GM21423 (cell line): ENCODE measurements around the gene UBC.
A peak's percentile ranks its signal among the peaks of the same experiment; 100 is the strongest.

Experiments
- ATAC-seq: cut with Tn5 transposase; IDR thresholded peaks from one replicate; pipeline ENCODE4 v1.9.1; 2021; ENCODE audit warnings: mild to moderate bottlenecking, moderate library complexity; ENCODE audit not compliant: unreplicated experiment

Gene UBC

DNA sequence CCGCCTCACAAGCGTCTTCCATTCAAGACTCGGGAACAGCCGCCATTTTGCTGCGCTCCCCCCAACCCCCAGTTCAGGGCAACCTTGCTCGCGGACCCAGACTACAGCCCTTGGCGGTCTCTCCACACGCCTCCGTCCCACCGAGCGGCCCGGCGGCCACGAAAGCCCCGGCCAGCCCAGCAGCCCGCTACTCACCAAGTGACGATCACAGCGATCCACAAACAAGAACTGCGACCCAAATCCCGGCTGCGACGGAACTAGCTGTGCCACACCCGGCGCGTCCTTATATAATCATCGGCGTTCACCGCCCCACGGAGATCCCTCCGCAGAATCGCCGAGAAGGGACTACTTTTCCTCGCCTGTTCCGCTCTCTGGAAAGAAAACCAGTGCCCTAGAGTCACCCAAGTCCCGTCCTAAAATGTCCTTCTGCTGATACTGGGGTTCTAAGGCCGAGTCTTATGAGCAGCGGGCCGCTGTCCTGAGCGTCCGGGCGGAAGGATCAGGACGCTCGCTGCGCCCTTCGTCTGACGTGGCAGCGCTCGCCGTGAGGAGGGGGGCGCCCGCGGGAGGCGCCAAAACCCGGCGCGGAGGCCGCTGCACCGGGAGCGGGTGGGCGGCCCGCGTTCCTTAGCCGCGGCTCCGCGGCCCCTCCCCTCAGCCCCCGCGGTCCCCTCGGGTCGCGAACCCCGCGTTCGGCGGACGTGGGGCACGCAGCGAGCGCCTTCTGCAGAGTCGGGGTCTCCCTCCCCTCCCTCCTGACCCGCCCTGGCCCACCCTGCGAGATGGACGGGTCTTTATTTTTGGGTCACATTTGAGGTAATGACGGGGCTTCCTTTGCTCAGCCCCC is at the start of gene UBC:
TSS of gene UBC (minus strand) at position 259 of the 847 bp plus-strand sequence. CDS start 879 bp downstream, outside the sequence.
- peak; percentile 33 for ATAC-seq

DNA sequence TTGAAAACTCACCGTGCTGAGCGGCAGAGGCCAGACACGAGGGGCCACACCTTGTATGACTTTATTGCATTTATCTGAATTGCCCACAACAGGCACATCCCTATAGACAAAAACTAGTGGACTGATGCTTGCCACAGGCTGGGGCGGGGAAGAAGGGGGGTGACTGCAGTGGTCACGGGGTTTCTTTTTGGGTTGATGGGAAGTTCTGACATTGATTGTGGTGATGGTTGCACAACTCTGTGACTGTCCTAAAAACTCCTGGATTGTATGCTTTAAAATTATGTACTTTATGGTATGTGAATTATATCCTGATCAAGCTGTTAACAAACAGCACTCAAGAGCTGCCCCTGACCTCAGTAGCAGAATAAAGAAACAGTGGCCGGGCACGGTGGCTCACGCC is 48.8 kb upstream of the UBC start:
- no peak for ATAC-seq

DNA sequence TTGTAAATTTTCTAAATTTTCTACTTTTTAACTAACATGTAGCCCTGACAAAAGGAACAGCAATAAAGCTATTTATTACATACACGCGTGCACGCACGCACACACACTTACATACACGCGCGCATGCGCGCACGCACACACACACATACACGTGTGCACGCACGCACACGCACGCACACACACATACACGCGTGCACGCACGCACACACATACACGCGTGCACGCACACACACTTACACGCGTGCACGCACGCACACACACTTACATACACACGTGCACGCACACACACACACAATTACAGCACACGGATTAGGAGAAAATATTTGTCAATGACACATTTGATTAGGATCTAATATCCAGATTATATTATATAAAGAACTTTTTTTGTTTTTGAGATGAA is 46.6 kb upstream of the UBC start:
- ATAC-seq, result no peak

DNA sequence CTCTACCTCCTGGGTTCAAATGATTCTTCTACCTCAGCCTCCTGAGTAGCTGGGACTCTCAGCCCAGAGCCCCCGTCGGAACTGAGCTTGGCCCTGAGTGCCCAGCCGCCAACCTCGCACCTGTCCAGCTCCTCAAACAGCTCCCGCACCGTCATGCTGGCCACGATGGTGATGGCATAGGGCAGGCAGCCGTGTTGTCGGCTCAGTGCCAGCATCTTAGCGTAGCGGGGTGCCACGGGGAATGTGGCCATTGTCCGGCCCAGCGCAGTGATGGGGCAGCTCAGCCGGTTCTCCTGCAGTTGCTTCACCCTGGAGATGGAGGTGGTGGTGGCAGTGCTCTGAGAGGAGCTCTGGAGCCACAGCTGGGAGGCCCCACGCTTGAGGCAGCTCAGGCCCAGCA is 42.1 kb upstream of the UBC start:
- no peak for ATAC-seq

DNA sequence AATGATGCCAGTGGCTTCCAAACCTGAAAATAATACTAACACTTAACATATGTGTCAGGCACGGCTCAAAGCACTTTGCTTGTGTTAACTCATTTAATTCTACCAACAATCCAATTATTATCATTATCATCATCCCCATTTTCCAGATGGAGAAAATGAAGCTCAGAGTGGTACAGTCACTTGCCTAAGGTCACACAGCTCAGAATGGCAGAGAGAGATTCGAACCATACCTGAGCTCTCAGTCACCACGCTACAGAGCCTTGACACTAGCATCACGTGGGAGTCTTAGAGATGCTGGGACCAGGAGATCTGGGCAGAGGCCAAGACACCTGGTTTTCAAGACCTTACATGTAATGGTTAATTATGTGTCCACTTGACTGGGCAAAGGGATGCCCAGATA is 40.3 kb upstream of the UBC start:
- ATAC-seq, result no peak

DNA sequence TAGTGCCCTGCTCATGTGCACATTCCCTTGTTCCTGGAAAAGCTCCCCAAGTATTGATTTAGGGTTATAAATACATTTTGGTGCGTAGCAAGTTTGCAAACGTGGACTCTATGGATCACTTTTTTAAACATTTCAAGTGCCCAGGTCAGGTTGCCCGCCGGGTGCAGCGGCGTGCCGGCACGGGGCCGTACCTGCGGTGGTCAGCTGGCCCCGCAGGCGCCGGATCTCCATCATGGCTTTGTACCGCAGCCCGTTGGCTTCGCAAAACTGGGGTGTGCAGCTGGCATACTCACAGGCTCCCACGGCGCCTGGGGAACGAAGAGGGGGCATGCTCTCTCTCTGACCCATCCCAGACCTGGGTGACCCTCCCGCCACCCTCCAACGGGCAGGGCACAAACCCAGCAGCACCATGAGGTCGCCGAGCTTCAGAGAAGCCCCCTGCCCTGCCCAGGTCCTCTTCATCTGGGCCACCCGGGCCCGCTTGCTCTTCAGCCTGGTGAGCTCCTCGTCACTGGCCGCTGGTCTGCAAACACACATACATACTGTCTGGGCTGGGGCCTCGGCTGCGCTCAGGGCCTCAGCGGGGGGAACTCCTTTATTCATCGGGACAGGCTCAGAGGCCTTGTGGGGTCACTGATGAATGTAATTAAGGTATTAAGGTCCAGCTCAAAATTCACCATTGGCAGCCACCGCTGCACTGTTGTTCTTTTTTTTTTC is 39.4 kb upstream of the UBC start:
- ATAC-seq, result no peak

DNA sequence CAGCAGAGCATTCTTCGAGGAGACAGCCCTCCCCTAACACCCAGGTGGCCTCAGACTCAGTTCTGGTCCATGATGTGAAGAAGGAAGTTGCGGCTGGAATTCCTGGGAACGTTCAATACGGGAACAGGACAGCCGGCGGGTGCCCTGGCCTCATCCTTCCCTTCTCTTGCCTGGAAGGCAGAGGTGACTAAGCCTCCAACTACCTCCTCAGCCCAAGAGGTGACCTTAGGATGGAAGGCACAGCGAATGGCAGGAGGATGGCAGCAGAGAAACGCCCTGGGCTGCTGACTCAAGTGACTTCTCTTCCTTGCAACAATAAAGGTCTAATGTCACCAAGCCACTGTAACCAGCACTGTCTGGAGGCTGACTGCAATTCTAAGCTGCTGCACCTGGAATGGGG is 38.4 kb upstream of the UBC start:
- ATAC-seq, result no peak

DNA sequence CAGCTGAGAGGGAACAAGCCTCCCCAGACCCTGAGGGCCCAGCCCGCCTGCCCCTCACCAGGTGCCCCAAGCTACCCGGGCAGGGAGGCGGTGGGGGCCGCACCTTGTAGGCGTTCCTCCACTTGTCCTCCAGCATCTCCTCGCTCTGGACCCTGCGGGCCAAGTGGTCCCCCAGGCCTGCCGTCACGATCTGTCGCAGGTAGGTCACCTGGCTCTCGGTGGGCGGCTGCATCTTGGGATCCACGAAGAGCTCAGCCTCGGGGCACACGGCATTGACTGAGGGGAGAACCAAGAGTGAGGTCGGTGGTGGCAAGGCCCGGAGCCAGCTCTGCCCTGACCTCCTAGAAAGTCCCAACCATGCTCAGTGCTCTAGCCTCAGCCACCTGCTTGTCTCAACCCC is 37.8 kb upstream of the UBC start:
- no peak for ATAC-seq

DNA sequence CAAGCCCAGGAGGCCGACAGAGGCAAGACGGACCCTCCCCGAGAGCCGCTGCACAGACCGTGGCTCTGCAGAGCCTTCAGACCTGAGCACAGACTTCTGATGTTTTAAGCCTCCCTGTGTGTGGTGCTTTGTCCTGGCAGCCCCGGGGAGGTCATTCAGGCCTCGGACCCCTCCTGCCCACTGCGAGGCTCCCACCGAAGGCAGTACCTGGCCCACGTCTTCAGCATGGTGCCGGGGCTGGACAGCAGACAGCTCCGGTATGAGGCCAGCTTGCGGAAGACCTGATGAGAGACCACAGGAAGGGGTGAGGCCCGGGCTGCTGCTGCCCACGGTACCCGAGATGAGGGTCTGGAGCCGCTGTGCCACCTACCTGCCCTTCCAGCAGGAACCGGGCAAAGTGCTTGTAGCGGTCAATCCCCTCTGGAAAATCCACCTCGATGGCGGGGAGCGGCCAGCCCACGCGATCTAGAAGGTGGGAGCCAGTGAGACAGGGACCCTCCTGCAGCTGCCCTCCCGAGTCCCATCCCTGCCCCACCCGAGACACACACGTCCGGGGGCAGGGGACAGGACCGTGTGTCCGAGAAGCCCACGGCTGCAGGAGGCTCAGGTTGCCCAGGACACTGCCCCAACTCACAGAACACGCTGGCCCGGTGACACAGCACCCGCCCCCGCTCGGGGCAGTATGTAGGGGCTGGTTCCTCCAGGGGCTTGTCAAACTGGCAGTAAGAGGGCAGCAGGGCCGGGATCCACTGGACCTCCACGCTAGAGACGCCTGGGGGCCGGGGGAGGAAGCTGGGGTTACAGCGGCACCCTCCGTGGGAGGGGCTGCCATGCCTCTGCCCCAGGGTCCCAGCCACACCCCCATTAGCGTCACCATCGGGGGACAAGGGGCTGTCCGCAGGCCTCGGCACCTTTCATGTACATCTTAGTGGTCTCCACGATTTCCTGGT is 35.6 kb upstream of the UBC start:
- ATAC-seq, result no peak

DNA sequence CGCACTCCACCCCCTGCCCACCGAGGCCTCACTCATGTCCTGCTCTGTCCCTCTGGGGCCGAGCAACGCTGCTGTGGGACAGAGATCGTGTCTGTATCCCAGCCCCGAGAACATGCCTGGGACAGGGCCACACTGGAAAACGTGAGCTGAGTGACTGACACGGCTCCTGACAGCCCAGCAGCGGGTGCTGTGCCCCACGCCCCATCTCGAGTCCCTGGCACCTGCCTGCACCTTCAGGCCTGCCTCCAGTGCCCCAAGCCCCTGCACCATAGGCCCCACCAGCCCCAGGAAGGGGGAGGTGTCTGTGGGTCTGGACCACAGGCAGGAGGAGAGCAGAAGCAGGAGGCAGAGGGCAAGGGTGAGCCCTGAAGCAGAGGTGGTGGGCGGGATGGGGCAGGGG is 34.6 kb upstream of the UBC start:
- ATAC-seq, result no peak

DNA sequence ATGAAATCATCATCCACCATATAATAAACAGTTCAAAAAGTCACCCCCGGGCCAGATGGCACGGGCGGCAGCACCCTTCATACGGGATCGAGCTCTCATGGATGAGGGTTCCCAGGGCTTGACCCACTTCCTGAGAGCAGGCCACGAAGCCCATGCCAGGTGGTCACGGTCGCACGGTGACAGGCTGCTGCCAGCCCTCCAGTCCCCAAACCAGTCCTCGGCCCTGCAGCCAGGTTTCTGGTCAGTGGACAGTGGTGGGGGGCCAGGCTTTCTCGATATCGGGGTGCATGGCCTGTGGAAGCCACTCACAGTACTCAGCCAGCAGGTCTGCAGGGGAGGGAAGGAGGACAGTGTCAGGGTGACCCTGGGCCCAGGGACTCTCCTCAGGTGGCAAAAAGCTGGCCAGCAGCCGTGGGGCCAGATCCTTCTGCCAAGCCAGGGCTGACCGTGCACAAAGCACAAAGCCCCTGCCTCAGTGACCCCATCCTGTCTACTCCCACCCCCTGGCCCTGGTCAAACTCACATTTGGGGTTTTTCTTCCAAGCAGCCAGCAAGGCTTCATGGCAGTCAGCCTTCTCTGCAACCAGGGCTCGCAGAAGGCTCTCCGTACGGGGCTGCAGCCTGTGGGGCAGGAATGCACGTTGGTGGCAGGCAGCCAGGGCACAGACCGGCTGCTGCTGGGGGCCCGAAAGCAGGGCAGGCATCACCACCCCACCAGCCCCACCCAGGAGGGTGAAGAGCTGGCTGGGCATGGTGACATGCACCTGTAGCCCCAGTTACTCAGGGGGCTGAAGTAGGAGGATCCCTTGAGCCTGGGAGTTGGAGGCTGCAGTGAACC is 33.3 kb upstream of the UBC start:
- ATAC-seq, result no peak

DNA sequence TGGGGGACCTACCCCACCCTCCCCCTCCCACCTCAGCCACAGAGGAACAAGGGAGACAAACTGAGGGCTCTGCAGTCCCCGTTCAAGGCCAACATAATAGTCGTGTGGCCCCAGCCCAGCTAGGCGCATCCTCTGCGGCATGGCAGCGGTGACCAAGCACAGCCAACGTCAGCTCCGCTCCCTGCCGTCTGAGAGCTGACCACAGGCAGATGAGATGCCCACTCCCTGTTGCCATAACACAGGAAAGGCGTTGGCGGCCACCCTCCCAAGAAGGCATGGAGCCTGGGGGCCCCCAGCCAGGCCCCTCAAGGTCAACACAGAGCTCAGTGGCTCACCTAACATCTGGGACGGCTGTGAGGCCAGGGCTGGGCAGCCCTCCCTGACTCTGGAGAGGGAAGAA is 32.6 kb upstream of the UBC start:
- no peak for ATAC-seq

DNA sequence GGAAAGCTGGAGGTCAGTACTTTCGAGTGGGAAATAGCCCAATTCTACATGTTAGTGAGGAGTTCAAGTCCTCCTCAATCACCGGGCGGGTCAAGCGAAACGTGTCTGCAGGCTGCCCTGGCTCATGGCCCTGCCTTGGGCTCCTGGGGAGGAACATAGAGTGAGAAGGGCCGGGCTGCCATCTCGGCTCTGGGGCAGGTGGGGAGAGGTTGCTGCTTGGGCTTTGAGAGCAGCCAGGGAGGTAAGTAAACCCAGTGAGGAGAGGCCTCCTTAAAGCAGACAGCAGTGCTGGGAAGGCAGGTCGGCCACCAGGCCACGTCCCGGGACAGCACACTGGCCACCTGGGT is 32.0 kb upstream of the UBC start:
- ATAC-seq, result no peak

DNA sequence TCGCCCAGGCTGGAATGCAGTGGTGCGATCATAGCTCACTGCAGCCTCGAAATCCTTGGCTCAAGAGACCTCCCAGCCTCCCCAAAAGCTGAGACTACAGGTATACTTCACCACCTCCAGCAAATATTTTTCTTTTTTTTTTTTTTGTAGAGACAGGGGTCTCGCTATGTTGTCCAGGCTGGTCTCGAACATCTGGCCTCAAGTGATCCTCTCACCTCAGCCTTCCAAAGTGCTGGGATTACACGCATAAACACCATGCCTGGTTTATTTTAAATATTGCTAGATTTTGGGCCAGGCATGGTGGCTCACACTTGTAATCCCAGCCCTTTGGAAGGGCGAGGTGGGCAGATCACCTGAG is 26.7 kb upstream of the UBC start:
- no peak for ATAC-seq

DNA sequence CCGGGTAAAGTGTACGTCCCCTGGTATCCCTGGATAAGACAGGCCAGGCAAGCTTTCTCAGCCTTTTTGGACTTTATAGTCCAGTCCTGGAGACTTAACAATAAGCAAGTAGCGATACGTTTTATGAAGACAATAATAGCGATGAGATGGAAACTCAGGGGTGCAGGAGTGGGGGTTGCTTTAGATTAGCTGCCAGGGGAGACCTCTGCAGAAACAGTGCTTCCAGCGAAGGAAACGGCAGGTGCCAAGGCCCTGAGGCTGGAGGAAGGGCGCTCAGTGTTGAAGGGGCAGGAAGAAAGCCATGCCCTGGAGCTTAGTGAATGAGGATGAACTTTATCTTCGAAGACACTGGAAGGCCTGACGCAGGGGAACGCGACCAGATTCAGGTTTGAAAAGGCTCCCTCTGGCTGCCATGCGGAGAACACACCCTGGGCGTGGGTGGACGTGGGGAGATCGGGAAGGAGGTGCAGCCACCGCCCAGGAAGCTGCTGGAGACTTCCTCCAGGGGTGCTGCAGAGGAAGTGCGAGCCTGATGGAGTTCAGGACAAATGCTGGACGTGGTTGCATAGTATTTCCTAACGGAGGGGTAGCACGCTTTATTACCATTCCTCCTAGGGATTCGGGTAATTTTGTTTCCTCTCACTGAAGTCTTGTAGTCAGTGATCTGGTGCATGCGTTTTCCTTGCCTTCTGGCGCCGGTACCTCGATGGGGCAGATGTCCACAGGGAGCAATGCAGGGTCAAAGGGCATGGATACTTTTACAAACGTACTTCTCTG is 26.1 kb upstream of the UBC start:
- ATAC-seq, result peak; percentile 40

DNA sequence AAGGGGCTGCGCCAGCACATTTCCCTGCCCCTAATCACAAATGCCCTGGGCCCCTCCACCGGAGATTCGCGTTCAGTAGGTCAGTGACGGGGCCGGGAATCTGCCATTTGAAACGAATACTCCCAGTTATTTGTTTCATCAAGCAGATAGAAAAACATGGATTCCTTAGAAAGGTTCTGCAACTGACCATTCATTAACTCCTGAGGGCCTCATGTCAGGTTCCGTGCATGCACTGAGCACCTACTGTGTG is 25.6 kb upstream of the UBC start:
- ATAC-seq, result no peak

DNA sequence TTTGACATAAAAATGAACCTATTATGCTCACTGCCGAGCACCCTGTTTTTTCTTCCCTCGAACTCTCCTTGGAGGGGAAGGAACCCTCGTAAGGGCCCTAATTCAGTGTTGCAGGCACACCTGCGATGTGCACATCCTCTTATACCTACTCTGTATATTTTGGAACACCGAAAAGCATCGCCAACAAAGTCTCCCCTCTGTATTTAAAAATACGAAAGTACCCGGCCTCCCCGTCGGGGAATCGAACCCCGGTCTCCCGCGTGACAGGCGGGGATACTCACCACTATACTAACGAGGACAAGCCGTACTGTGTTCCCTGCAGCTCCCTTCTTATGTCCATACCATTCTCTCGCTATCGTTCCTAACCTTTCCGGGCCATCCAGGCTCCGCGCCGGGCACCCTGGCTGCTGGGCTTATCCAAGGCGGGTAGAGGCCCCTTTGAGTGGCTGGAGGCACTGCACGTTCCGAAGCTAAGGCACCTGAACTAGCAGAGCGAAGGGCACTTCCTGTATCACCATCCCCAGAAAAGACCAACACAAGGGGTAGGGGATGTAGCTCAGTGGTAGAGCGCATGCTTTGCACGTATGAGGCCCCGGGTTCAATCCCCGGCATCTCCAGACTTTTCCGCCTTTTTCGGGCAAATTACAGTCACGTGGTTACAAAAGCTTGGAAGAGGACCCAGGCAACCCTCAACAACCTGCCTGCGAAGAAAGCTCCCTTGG is 25.1 kb upstream of the UBC start:
- peak; percentile 55 for ATAC-seq

DNA sequence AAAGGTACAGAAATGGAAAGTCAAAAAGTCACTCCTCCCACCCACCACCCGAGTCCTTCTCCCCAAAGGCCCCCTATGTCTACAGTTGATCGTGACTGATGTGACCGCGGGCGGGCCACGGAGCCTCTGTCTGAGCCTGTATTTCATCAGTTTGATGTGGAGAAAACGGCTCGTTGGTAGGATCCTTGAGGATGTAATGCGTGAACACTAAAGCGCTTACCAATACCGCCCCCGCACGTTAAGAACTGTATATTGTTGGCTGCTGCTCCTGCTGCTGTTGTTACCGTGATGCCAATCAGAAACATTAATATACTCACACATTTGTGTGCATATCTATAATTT is 24.6 kb upstream of the UBC start:
- ATAC-seq, result peak; percentile 21

DNA sequence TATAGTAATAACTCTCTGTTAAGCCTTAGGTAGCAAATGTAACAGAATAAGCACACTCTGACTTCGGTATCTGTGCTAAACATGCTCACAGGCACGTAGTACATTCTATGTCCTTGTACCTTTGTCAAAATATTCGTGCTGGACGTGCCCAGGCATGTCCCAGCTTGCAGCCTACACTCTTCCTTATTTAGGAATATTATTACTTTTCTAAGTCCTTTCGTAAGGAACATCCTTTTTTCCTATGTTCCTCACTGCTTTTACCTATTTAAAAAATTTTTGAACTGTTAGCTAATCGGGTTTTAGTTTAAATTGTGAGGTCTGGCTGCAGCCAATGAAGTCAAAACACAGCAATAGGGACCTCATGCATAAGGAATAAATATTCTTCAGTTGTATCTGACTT is 24.1 kb upstream of the UBC start:
- no peak for ATAC-seq

DNA sequence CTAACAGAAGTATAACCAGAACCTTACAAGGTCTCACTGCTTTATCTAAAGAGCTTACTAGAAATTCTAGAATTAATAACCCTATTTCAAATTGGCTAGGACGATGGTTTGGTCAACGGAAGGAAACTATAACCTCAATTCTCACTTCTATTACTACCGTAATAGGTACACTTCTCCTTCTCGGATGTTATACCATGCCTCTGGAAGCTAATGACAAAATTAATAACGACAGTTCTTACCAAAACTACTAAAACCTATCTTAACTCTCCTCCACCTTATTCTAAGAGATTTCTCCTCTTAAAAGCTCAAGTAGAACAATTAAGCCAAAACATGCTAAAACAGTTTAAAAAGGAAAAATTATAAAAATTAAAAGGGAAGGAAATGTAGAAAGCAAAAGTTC is 23.7 kb upstream of the UBC start:
- ATAC-seq, result no peak
